ENCODE measurements around the gene SPTLC2.

The SPTLC2 gene

DNA sequence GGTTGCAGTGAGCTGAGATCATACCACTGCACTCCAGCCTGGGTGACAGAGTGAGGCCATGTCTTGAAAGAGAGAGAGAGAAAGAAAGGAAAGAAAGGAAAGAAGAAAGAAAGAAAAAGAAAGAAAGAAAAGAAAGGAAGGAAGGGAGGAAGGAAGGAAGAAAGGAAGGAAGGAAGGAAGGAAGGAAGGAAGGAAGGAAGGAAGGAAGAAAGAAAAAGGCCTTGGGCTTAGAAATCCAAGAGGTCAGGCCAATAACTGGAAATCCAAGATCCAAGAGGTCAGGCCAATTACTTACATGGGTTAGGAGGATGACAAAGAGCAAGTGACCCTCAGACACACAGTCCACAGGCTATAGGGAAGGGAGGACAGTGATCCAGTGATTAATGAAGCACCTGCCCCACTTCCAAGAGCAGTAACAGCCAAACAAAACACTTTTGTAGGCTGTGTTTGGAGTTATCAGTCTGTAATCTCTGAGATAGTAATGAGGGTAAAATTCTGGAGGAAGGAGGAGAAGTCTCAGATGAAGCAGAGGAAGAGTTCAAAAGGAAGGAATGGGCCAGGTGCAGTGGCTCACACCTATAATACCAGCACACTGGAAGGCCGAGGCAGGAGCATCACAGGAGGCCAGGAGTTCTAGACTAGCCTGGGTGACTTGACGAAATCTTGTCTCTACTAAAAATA lies 32.2 kb upstream of the SPTLC2 start (continued):
- TF ChIP-seq, protein P1, sequence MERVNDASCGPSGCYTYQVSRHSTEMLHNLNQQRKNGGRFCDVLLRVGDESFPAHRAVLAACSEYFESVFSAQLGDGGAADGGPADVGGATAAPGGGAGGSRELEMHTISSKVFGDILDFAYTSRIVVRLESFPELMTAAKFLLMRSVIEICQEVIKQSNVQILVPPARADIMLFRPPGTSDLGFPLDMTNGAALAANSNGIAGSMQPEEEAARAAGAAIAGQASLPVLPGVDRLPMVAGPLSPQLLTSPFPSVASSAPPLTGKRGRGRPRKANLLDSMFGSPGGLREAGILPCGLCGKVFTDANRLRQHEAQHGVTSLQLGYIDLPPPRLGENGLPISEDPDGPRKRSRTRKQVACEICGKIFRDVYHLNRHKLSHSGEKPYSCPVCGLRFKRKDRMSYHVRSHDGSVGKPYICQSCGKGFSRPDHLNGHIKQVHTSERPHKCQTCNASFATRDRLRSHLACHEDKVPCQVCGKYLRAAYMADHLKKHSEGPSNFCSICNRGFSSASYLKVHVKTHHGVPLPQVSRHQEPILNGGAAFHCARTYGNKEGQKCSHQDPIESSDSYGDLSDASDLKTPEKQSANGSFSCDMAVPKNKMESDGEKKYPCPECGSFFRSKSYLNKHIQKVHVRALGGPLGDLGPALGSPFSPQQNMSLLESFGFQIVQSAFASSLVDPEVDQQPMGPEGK (CRISPR knock-in tag; IDR thresholded peaks at IDR 0.05; ENCODE audit: borderline replicate concordance): no peak
- no peak for TF ChIP-seq ARNTL (CRISPR knock-in tag; IDR thresholded peaks at IDR 0.05; ENCODE audit: borderline replicate concordance, low read depth)

DNA sequence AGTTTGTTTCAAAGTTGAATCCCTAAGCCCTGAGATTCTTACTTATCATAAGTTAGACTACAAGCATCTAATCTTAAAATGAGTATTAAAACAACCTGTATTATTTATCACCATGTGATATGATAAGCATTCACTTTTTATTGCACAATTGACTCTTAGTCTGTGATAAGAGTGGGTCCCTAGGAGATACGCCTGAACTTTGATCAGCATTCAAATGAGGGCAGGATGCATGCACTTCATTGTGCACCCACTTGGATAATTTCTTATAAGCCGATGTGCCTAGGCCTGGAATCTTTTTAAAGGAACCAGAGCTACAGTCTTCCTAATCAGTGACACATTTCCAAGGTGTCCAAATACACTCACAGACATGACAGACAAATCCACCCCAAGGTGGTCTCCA lies 31.4 kb upstream of the SPTLC2 start:
- TF ChIP-seq TOX (CRISPR knock-in tag; IDR thresholded peaks at IDR 0.05; ENCODE audit: borderline replicate concordance) (no peak), ZFP3 (CRISPR knock-in tag; IDR thresholded peaks at IDR 0.05) (no peak), RARB (CRISPR knock-in tag; IDR thresholded peaks at IDR 0.05) (no peak), PPARA (CRISPR knock-in tag; IDR thresholded peaks at IDR 0.05; ENCODE audit: borderline replicate concordance) (no peak), OSR1 (CRISPR knock-in tag; IDR thresholded peaks at IDR 0.05) (no peak), ZNF70 (CRISPR knock-in tag; IDR thresholded peaks at IDR 0.05) (no peak), ZNF8 (CRISPR knock-in tag; IDR thresholded peaks at IDR 0.05) (no peak), ESRRG (CRISPR knock-in tag; IDR thresholded peaks at IDR 0.05) (no peak), ZC3H10 (CRISPR knock-in tag; IDR thresholded peaks at IDR 0.05) (no peak), GLIS3 (CRISPR knock-in tag; IDR thresholded peaks at IDR 0.05) (no peak), ZNF565 (CRISPR knock-in tag; conservative IDR thresholded peaks at IDR 0.05; ENCODE audit: low read depth) (no peak), TCF4 (CRISPR knock-in tag; IDR thresholded peaks at IDR 0.05; ENCODE audit: borderline replicate concordance) (no peak)
- TF ChIP-seq, protein P2, sequence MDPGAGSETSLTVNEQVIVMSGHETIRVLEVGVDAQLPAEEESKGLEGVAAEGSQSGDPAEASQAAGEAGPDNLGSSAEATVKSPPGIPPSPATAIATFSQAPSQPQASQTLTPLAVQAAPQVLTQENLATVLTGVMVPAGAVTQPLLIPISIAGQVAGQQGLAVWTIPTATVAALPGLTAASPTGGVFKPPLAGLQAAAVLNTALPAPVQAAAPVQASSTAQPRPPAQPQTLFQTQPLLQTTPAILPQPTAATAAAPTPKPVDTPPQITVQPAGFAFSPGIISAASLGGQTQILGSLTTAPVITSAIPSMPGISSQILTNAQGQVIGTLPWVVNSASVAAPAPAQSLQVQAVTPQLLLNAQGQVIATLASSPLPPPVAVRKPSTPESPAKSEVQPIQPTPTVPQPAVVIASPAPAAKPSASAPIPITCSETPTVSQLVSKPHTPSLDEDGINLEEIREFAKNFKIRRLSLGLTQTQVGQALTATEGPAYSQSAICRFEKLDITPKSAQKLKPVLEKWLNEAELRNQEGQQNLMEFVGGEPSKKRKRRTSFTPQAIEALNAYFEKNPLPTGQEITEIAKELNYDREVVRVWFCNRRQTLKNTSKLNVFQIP (CRISPR knock-in tag; IDR thresholded peaks at IDR 0.05; ENCODE audit: borderline replicate concordance, low read depth): no peak
- TF ChIP-seq, protein P1 (CRISPR knock-in tag; IDR thresholded peaks at IDR 0.05; ENCODE audit: borderline replicate concordance): no peak
- TF ChIP-seq, protein P3, sequence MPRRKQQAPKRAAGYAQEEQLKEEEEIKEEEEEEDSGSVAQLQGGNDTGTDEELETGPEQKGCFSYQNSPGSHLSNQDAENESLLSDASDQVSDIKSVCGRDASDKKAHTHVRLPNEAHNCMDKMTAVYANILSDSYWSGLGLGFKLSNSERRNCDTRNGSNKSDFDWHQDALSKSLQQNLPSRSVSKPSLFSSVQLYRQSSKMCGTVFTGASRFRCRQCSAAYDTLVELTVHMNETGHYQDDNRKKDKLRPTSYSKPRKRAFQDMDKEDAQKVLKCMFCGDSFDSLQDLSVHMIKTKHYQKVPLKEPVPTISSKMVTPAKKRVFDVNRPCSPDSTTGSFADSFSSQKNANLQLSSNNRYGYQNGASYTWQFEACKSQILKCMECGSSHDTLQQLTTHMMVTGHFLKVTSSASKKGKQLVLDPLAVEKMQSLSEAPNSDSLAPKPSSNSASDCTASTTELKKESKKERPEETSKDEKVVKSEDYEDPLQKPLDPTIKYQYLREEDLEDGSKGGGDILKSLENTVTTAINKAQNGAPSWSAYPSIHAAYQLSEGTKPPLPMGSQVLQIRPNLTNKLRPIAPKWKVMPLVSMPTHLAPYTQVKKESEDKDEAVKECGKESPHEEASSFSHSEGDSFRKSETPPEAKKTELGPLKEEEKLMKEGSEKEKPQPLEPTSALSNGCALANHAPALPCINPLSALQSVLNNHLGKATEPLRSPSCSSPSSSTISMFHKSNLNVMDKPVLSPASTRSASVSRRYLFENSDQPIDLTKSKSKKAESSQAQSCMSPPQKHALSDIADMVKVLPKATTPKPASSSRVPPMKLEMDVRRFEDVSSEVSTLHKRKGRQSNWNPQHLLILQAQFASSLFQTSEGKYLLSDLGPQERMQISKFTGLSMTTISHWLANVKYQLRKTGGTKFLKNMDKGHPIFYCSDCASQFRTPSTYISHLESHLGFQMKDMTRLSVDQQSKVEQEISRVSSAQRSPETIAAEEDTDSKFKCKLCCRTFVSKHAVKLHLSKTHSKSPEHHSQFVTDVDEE (CRISPR knock-in tag; IDR thresholded peaks at IDR 0.05): no peak
- TF ChIP-seq, protein P4, sequence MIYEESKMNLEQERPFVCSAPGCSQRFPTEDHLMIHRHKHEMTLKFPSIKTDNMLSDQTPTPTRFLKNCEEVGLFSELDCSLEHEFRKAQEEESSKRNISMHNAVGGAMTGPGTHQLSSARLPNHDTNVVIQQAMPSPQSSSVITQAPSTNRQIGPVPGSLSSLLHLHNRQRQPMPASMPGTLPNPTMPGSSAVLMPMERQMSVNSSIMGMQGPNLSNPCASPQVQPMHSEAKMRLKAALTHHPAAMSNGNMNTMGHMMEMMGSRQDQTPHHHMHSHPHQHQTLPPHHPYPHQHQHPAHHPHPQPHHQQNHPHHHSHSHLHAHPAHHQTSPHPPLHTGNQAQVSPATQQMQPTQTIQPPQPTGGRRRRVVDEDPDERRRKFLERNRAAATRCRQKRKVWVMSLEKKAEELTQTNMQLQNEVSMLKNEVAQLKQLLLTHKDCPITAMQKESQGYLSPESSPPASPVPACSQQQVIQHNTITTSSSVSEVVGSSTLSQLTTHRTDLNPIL (CRISPR knock-in tag; IDR thresholded peaks at IDR 0.05; ENCODE audit: low read depth): no peak
- TF ChIP-seq, protein P5, sequence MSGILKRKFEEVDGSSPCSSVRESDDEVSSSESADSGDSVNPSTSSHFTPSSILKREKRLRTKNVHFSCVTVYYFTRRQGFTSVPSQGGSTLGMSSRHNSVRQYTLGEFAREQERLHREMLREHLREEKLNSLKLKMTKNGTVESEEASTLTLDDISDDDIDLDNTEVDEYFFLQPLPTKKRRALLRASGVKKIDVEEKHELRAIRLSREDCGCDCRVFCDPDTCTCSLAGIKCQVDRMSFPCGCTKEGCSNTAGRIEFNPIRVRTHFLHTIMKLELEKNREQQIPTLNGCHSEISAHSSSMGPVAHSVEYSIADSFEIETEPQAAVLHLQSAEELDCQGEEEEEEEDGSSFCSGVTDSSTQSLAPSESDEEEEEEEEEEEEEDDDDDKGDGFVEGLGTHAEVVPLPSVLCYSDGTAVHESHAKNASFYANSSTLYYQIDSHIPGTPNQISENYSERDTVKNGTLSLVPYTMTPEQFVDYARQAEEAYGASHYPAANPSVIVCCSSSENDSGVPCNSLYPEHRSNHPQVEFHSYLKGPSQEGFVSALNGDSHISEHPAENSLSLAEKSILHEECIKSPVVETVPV (CRISPR knock-in tag; IDR thresholded peaks at IDR 0.05): no peak
- no peak for ATAC-seq

DNA sequence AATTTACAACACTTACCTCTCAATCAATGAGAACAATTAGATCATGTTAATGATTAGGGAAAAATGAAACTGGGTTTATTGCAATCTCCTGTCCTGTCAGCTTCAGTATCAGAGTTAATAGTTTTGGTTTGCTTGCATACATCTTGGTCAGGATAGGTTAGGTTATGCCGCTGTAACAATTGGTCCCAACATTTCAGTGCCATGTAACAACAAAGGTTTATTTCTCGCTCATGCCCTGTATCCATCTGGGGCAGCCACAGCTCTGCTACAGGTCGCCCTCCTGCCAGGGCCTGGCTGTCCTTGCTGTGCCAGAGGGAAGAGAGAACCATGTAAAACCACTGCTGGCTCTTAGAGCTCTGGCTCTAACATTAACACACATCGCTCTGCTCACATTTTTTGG lies 30.5 kb upstream of the SPTLC2 start:
- ATAC-seq: no peak
- TF ChIP-seq PPARA (CRISPR knock-in tag; IDR thresholded peaks at IDR 0.05; ENCODE audit: borderline replicate concordance) (no peak), GLIS3 (CRISPR knock-in tag; IDR thresholded peaks at IDR 0.05) (no peak), OSR1 (CRISPR knock-in tag; IDR thresholded peaks at IDR 0.05) (no peak)
